ENCODE data around the gene ENHO.

ENHO gene

DNA sequence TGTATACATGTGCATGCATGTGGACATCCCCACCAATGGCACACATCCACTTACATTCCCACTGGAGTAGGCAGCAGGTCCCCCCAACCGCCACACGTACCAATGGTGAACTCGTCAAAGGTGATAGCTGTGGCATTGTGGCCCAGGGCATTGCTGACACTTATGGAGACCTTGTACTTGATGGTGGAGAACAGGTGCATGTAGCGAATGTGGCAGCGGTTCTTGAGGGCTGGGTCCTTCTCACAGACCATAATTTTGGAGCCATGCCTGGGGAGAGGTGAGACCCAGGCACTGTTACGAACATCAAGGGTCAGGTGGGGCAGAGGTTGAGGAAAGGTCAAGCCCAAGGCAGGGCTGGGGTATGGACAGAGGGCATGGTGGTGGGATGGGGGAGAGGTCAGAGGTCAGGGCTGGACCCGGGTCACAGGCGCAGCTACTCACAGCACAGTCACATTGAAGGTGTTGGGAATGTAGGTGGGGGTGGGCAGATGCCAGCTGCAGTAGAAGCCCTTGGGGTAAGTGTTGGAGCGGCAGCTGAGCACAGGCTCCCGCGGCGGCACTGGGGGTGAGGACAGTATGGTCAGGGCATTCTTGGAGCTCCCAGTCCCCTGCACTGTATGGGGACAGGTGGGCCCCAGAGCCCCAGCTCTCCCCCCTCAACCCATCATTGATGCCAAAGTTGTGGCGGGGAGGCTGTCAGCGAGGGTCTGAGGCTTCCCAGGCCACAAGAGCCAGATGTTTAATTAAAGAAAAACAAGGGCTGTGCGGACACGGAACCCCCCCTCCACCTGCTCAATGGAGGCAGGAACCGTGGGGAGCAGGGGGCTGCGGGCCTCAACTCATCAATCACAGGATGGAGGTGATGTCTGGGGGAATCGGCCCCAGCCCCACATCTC lies 34.9 kb upstream of the ENHO start:
- in situ Hi-C loops (cut with MboI; ENCODE audit: low sequenced_read_pairs, unreplicated experiment), result no loop called here
- no peak for TF ChIP-seq CTCF (IDR thresholded peaks at IDR 0.05; ENCODE audit: borderline replicate concordance, control extremely low read depth, extremely low read depth, insufficient read depth, missing control alignments)
- no peak for DNase-seq (ENCODE audit: low spot score)

DNA sequence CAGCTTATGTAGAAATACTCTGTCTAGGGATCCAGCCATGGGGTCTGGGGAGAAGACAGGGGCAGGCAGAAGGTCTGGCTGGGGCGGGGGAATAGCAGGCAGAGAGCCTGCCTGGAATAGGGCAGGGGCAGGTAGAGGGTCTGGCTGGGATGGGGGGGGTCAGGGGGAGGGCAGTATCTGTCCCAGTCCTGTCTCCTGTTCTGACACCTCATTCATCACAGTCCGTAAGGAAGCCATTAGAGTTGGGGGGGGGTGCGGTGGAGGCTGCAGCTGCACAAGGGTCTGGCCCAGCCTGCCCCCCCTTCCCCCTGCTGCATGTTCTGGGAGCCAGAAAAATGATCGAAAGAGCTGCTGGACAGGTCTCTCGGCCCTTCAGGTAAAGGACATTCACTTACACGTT lies 34.2 kb upstream of the ENHO start:
- no peak for DNase-seq (ENCODE audit: low spot score)
- in situ Hi-C loops (cut with MboI; ENCODE audit: low sequenced_read_pairs, unreplicated experiment), result no loop called here
- TF ChIP-seq CTCF (IDR thresholded peaks at IDR 0.05; ENCODE audit: borderline replicate concordance, control extremely low read depth, extremely low read depth, insufficient read depth, missing control alignments), result no peak

DNA sequence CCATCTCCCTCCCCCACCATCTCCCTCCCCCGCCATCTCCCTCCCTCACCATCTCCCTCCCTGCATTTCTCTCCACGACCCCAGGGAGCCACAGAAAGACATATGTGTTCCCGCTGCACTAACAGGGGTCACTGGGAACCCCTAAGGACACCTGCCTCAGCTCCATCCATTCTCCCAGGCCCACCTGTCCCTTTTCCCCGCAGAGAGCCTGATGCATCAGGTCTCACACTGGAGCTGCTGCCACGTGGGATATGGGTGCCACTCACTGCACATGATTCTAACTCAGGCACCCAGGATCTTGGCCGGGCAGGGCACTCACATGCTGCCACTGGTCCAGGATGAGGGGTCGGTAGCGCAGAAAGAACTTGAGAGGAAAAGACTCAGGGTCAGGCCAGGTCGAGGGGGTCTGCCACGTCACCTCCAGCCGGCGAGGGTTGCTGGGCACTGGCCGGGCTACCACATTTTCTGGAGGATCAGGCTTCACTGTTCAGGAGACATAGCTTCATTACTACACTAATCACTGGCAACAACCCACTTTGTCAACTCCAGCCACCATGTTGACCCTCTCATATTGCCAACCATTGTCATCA lies 33.2 kb upstream of the ENHO start:
- in situ Hi-C loops (cut with MboI; ENCODE audit: low sequenced_read_pairs, unreplicated experiment), result no loop called here

GRCh38 chr9:34555500-34555899 lies 32.7 kb upstream of the ENHO start:
- in situ Hi-C loops (cut with MboI; ENCODE audit: low sequenced_read_pairs, unreplicated experiment), result no loop called here
- no peak for TF ChIP-seq CTCF (IDR thresholded peaks at IDR 0.05; ENCODE audit: borderline replicate concordance, control extremely low read depth, extremely low read depth, insufficient read depth, missing control alignments)
- DNase-seq (ENCODE audit: low spot score), result no peak

More for the DNA sequence above, 33.2 kb upstream of the ENHO start:
- TF ChIP-seq CTCF (IDR thresholded peaks at IDR 0.05; ENCODE audit: borderline replicate concordance, control extremely low read depth, extremely low read depth, insufficient read depth, missing control alignments), result no peak
- DNase-seq (ENCODE audit: low spot score), result no peak

DNA sequence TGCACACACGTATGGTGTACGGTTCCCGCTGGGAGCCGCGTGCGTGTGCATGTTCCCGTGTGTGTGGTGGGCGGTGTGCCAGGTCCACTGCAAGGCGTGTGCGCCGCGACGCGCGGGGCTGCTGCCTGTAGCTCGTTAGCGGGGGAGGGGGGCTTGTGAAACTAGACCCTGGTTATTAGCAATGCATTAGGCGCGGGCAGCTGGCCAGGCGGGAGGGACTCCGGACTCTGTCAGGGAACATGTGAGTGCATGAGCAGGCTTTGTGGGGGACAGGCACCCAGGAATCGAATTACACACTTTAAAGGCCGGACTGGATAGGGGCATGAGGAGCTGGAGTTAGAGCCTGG lies 32.2 kb upstream of the ENHO start:
- in situ Hi-C loops (cut with MboI; ENCODE audit: low sequenced_read_pairs, unreplicated experiment), result no loop called here
- DNase-seq (ENCODE audit: low spot score), result no peak
- no peak for TF ChIP-seq CTCF (IDR thresholded peaks at IDR 0.05; ENCODE audit: borderline replicate concordance, control extremely low read depth, extremely low read depth, insufficient read depth, missing control alignments)

- TF ChIP-seq CTCF (IDR thresholded peaks at IDR 0.05; ENCODE audit: borderline replicate concordance, control extremely low read depth, extremely low read depth, insufficient read depth, missing control alignments), result no peak
- DNase-seq (ENCODE audit: low spot score), result no peak
- in situ Hi-C loops (cut with MboI; ENCODE audit: low sequenced_read_pairs, unreplicated experiment), result no loop called here
These were observed 31.6 kb upstream of the ENHO start for GRCh38 chr9:34554211-34555001.

Measured in GM13976 (cell line).